ENCODE results near the gene REXO4.

Gene REXO4

DNA sequence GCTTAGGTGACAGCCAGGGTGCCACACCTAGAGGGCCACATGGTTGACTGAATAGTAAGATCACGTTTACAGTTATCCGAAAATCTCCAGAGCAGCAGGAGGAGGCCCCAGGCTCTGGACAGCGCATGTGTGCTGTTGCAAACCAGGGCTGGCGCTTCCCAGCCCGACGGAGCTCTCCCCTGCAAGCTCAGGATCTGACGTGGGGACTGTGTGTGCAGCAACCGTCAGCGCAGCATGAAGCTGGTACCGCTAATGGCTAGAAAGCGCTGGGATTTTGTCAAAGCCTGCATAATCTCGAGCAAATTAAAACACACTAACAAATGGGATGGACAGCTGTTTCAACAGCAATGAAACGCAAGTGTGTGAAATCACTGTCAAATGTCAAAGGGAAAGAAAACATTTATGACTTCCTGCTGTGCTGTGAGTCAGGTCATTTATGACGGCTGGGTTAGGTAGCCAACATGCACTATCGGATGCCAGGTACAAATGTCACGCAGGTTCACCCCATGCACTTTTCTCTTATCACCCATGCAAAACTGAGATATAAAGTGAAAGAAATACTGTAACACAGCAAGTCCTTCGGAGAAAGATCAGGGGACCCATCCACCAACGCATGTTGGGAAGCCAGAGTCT lies 49.4 kb downstream of the REXO4 start:
- H3K4me3 ChIP-seq (ENCODE audit: low read depth, low read length) = no peak overlapping the region
- TF ChIP-seq, protein P1, sequence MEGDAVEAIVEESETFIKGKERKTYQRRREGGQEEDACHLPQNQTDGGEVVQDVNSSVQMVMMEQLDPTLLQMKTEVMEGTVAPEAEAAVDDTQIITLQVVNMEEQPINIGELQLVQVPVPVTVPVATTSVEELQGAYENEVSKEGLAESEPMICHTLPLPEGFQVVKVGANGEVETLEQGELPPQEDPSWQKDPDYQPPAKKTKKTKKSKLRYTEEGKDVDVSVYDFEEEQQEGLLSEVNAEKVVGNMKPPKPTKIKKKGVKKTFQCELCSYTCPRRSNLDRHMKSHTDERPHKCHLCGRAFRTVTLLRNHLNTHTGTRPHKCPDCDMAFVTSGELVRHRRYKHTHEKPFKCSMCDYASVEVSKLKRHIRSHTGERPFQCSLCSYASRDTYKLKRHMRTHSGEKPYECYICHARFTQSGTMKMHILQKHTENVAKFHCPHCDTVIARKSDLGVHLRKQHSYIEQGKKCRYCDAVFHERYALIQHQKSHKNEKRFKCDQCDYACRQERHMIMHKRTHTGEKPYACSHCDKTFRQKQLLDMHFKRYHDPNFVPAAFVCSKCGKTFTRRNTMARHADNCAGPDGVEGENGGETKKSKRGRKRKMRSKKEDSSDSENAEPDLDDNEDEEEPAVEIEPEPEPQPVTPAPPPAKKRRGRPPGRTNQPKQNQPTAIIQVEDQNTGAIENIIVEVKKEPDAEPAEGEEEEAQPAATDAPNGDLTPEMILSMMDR (IDR thresholded peaks at IDR 0.05; ENCODE audit: low read depth, low read length) = no peak

DNA sequence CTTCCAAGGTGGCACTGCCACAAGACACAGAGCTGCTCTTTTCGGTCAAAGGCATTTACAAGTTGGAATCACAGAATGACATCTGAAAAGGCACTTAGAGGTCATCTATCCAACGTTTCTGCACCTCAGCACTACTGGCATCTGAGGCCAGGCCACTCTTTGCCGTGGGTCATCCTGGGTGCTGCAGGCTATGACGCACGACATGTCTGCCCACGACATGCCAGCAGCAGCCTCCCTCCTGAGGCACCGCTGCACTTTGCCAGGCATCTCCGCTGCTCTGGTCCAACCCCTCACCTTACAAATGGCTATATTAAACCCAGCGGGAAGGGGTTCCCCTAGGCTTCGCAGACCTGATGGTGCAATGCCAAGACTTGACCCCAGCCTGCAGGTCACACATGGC lies 50.0 kb downstream of the REXO4 start:
- no peak overlapping the region for H3K4me3 ChIP-seq (ENCODE audit: low read depth, low read length)
- TF ChIP-seq, protein P1 (IDR thresholded peaks at IDR 0.05; ENCODE audit: low read depth, low read length) = no peak

DNA sequence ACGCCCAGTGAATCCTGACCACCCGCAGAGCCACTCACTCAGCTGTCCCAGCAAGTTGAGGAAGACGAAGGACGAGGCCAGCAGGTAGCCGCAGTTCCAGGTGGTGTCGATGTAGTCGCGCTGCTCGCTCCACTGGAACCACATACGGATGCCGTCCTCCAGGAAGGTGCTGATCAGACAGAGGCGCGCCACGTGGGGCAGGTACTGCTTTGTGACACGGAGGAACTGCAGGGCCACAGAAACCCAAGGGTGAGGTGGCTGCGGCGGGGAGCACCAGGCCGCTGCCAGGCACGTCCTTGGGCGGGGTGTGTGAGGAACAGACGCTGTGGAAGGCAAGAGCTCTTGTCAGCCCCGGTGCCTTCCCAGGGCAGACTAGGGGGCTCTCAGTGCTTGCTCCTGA lies 50.6 kb downstream of the REXO4 start:
- H3K4me3 ChIP-seq (ENCODE audit: low read depth, low read length) = no peak overlapping the region
- TF ChIP-seq, protein P1 (IDR thresholded peaks at IDR 0.05; ENCODE audit: low read depth, low read length) = no peak

DNA sequence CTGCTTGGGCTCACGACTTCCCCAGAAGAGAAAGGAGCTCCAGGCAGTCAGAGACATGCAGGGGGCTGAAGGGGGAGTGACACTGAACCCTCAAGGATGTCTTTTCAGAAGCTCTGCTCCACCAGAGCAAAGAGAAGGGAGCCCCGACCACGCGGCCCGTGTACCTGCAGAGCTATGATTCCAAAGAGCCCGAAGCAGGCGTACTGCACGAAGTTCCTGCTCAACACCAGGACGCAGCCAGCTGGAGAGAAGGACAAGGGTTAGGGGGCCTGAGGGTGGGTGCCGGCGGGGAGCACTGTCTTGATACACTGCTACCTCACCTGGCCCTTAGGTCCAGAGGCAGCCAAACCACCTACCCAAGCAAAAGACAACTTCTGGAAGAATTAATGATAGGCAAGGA lies 51.4 kb downstream of the REXO4 start:
- H3K4me3 ChIP-seq (ENCODE audit: low read depth, low read length) = no peak overlapping the region

DNA sequence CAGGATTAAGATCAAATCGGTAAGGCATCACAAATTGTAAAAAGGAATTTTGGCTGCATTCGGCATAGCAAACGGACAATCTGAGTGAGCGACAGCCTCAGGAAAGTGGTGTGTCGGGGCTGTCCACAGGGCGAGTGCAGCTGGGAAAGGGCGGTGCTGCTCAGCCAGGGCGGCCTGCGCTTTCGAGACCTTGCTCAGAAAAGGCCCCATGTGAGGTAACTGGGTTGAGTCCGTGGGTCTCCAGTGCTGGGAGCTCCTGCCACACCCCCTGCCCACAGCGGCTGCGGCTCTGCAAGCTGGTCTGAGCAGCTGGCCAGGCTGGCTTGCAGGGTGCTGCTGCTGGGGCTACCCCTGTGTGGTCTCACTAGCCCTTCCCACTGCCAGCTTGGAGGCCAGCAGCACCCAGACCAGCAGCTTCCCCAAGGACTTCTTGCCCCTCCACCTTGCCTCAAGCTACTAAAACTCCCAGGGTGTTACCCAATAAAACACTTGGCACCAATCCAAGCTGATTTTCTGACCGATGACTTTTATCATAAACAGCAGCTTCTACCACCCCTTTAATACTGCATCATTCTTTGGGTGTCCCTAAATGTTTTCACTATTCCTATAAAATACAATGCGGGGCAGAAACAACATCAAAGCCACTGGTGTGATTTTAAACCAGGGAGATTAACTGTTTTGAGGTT lies 55.3 kb downstream of the REXO4 start:
- TF ChIP-seq, protein P1 (IDR thresholded peaks at IDR 0.05; ENCODE audit: low read depth, low read length) = no peak
- no peak overlapping the region for H3K4me3 ChIP-seq (ENCODE audit: low read depth, low read length)

More for the DNA sequence above, 51.4 kb downstream of the REXO4 start:
- TF ChIP-seq, protein P1 (IDR thresholded peaks at IDR 0.05; ENCODE audit: low read depth, low read length) = no peak

DNA sequence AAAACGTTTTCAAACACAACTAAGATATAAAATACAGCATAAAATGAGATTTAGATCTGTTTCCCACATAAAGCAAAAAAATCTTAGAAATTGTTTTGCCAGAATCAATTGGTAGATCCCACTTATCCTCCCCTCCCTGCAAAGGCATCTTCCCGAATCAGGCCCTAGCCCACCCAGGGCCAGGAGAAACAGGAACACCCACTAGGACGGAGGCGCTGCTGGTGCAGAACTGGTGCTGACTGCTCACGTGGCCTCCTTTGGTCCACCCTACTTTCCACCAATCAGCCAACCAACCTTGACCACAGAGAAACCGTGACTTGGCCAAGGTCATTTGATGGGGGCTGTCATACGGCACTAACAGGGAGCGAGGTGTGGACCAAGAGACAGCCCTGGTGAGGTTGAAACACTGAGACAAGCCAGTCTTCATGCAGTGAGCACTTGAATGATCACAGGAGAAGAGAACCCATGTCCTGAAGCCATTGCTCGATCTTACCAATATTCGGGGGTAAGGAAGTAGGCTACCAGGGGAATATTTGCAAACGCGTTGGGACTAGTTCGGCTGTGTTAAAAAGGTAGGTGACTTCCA lies 56.2 kb downstream of the REXO4 start:
- no peak overlapping the region for H3K4me3 ChIP-seq (ENCODE audit: low read depth, low read length)
- TF ChIP-seq, protein P1 (IDR thresholded peaks at IDR 0.05; ENCODE audit: low read depth, low read length) = no peak
